Suprapubic skin (tissue), 3 donors: ENCODE data around the gene DRG1.

Experiments used
- EP300 ChIP-seq: sonication (generic); formaldehyde crosslinking; IDR thresholded peaks from one replicate; pipeline ENCODE4 v1.6.1; 2017; ENCODE audit warnings: antibody characterized with exemption
- POLR2A ChIP-seq, 2 donors: fragments of 450-650 bp; IDR thresholded peaks; one replicate each; pipeline ENCODE4 v1.6.1; 2017; ENCODE audit warnings: antibody characterized with exemption in 2 of 2, mild to moderate bottlenecking in 2 of 2, moderate library complexity in 2 of 2
- TF ChIP-seq, protein P1 (sequence below), 2 donors: fragments of 200-600 bp in 1 of 2; fragments of 450-650 bp in 1 of 2; sonication (generic) in 1 of 2; IDR thresholded peaks; one replicate each; pipeline ENCODE4 v1.5.1; 2016 to 2019; ENCODE audit warnings: antibody characterized with exemption in 2 of 2, mild to moderate bottlenecking in 1 of 2, moderate library complexity in 1 of 2

DNA sequence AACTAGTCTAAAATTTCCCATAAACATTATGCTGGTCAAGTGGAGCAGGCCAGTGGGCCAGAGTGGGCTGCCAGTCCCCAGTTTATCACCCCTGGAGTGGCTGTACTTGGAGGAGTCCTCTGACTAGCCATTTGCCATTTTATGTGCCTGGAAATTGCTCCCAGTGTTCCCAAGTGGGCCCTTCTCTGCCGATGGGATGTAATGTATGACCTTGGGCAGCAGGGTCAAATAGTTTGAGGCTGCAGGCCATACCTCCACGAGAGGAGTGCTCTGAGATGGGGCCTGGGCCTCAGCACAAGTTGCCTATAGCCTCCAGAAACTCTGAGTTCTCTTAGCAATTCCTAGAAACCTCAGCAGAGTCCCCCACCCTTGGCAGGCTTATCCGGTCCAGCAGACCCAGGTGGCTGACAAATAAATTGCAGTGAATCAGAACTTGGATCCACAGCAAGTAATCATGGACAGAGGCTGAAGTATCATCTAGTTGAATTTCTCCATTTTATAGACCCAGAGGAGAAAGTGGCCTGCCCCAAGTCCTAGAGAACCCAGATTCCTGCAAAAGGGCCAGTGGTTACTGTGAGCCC lies 35.4 kb upstream of the DRG1 start:
- TF ChIP-seq, protein P1, sequence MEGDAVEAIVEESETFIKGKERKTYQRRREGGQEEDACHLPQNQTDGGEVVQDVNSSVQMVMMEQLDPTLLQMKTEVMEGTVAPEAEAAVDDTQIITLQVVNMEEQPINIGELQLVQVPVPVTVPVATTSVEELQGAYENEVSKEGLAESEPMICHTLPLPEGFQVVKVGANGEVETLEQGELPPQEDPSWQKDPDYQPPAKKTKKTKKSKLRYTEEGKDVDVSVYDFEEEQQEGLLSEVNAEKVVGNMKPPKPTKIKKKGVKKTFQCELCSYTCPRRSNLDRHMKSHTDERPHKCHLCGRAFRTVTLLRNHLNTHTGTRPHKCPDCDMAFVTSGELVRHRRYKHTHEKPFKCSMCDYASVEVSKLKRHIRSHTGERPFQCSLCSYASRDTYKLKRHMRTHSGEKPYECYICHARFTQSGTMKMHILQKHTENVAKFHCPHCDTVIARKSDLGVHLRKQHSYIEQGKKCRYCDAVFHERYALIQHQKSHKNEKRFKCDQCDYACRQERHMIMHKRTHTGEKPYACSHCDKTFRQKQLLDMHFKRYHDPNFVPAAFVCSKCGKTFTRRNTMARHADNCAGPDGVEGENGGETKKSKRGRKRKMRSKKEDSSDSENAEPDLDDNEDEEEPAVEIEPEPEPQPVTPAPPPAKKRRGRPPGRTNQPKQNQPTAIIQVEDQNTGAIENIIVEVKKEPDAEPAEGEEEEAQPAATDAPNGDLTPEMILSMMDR (IDR thresholded peaks at IDR 0.05), result no peak
- TF ChIP-seq EP300 (no peak), POLR2A (IDR thresholded peaks at IDR 0.05) (no peak)
